KBM-7 (cell line): Measurements from ENCODE around the gene GRB7.
"Not testable (repeated sequence)": the region's sequence is repeated elsewhere in the genome, so short reads cannot be mapped to it uniquely, and the experiment has no call there.

Source experiments
- DNase-seq: peaks from one replicate; pipeline ENCODE4 v3.0.0-alpha.2; 2015
- in situ Hi-C: fragments of 300-500 bp; cut with MboI; formaldehyde crosslinking; loops from 2 replicates; pipeline ENCODE4 v1.14.3; 2020; ENCODE audit warnings: low sequenced_read_pairs, low pct_unique_long_range_greater_than_20kb, mixed read lengths

Gene GRB7

DNA sequence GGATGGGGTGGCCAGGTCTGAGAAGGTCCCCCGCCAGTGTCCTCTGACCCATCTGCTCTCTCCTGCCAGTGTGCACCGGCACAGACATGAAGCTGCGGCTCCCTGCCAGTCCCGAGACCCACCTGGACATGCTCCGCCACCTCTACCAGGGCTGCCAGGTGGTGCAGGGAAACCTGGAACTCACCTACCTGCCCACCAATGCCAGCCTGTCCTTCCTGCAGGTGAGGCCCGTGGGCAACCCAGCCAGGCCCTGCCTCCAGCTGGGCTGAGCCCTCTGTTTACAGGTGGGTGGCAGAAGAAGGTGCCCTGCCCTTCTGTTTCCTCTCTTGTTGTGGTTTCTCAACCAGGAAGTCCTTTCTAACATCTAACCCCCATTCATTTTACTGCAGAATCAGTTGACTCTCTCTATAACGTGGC, 30.8 kb upstream of the GRB7 start:
- in situ Hi-C loops, result no loop called here
- no peak for DNase-seq

GRCh38 chr17:39709319-39709997, 28.3 kb upstream of the GRB7 start:
- in situ Hi-C loops, result no loop called here
- no peak for DNase-seq

DNA sequence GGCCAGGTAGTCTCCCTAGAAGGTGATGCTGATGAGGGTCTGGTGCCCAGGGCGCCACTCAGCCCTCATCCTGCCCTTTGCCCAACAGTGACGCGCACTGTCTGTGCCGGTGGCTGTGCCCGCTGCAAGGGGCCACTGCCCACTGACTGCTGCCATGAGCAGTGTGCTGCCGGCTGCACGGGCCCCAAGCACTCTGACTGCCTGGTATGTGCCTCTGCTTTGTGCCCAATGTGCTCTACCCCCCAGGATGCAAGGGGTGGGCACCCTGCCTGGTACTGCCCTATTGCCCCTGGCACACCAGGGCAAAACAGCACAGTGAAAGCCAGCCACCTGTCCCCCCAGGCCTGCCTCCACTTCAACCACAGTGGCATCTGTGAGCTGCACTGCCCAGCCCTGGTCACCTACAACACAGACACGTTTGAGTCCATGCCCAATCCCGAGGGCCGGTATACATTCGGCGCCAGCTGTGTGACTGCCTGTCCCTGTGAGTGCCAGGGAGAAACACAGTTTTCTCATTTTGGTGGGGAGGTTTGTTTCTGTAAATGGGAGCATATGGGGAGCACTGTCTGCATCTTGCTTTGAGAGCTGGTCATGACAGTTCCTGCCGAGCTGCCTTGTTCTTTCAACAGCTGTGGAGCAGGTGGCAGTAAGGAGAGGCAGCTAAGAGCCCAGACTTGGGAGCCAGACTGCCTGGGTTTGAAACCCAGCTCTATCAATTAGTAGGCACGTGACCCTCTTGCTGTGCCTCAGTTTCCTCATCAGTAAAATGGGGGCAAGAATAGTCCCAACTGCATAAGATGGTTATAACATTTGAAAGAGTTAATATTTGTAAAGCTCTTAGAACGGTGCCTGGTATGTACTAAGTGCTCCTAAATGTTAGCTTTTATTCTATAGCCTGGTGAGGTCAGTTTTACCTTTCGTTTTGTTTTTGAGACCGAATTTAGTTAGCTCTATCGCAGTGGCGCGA, 27.5 kb upstream of the GRB7 start:
- in situ Hi-C loops, result no loop called here
- DNase-seq, result no peak

DNA sequence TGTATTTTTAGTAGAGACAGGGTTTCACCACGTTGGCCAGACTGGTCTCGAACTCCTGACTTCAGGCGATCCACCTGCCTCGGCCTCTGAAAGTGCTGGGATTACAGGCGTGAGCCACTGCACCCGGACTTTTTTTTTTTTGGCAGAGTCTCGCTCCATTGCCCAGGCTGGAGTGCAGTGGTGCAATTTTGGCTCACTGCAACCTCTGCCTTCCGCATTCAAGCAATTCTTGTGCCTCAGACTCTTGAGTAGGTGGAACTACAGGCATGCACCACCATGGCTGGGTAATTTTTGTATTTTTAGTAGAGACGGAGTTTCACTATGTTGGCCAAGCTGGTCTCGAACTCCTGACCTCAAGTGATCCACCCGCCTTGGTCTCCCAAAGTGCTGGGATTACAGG, 26.7 kb upstream of the GRB7 start:
- in situ Hi-C loops, DNase-seq: not testable (repeated sequence)

DNA sequence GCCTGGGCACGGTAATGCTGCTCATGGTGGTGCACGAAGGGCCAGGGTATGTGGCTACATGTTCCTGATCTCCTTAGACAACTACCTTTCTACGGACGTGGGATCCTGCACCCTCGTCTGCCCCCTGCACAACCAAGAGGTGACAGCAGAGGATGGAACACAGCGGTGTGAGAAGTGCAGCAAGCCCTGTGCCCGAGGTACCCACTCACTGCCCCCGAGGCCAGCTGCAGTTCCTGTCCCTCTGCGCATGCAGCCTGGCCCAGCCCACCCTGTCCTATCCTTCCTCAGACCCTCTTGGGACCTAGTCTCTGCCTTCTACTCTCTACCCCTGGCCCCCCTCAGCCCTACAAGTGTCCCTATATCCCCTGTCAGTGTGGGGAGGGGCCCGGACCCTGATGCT, 25.9 kb upstream of the GRB7 start:
- in situ Hi-C loops, result no loop called here
- no peak for DNase-seq

DNA sequence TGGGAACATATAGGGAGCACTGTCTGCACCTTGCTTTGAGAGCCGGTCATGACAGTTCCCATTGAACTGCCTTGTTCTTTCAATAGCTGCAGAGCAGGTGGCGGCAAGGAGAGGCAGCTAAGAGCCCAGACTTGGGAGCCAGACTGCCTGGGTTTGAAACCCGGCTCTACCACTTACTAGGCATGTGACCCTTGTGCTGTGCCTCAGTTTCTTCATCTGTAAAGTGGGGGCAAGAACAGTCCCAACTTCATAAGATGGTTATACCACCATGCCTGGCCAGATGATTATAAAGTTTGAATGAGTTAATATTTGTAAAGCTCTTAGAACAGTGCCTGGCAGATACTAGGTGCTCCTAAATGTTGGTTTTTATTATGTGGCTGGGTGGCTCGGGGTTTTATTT, 23.5 kb upstream of the GRB7 start:
- in situ Hi-C loops, result no loop called here
- no peak for DNase-seq

GRCh38 chr17:39715375-39716072, 22.2 kb upstream of the GRB7 start:
- in situ Hi-C loops, result no loop called here
- DNase-seq, result no peak

- in situ Hi-C loops, result no loop called here
- no peak for DNase-seq
These were observed 21.5 kb upstream of the GRB7 start for GRCh38 chr17:39716073-39716818.

DNA sequence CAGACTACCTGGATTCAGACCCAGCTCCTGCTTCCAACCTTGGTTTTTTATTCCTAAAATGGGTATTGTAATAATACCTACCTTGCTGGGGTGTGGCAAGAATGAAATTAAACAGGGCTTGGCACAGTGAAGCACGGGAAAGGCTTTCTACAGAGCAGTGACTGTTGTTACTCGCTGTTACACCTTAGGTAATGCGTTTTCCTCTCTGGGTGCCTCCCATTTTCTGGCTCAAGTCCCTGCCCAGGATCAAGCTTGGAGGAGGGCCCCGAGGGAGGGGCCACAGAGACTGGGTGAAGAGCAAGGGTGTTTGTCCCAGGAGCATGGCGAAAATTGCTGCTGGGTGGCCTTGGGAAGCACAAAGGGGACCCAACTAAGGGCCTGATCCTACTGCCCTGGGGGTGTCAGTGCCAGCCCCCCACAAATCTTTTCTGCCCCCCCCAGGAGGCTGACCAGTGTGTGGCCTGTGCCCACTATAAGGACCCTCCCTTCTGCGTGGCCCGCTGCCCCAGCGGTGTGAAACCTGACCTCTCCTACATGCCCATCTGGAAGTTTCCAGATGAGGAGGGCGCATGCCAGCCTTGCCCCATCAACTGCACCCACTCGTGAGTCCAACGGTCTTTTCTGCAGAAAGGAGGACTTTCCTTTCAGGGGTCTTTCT, 20.7 kb upstream of the GRB7 start:
- DNase-seq, result no peak
- in situ Hi-C loops, result no loop called here

- in situ Hi-C loops, result no loop called here
These were observed 20.1 kb upstream of the GRB7 start for GRCh38 chr17:39717660-39718059.

DNA sequence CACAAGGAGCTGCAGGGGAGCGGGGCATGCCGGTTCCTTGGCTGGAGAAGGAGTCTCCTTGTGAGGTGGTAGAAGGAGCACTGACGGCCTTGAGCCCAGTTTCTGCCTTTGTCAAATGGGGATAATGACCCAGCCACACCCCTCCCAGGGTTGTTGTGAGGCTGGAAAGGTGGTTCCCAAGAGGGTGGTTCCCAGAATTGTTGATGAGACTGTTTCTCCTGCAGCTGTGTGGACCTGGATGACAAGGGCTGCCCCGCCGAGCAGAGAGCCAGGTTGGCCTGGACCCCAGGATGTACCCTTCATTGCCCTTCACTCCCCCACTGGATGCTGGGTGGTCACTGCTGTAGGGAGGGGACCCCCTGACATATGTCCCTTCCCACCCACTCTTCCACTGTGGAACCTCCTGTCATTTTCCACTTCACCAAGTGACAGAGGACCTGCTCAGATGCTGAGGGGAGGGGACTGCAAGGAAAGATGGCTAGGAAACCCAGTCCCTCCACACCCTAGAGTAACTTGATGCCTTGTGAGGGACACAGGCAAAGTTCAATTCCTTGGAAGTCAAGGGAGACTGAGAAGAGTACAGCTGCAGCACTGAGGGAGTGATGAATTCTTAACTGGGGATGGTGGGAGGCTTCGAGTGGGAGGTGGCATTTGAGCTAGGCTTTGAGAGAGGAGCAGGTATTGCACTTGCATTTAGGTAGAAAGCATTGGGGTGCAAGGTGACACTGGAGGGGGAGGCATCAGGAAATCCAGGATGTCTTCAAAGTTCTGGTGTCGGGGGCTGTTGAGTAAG, 18.0 kb upstream of the GRB7 start:
- DNase-seq, result no peak
- in situ Hi-C loops, result no loop called here

More at GRCh38 chr17:39717660-39718059, 20.1 kb upstream of the GRB7 start:
- DNase-seq, result no peak

- DNase-seq, result no peak
- in situ Hi-C loops, result no loop called here
These were observed 15.6 kb upstream of the GRB7 start for GRCh38 chr17:39722104-39722503.

DNA sequence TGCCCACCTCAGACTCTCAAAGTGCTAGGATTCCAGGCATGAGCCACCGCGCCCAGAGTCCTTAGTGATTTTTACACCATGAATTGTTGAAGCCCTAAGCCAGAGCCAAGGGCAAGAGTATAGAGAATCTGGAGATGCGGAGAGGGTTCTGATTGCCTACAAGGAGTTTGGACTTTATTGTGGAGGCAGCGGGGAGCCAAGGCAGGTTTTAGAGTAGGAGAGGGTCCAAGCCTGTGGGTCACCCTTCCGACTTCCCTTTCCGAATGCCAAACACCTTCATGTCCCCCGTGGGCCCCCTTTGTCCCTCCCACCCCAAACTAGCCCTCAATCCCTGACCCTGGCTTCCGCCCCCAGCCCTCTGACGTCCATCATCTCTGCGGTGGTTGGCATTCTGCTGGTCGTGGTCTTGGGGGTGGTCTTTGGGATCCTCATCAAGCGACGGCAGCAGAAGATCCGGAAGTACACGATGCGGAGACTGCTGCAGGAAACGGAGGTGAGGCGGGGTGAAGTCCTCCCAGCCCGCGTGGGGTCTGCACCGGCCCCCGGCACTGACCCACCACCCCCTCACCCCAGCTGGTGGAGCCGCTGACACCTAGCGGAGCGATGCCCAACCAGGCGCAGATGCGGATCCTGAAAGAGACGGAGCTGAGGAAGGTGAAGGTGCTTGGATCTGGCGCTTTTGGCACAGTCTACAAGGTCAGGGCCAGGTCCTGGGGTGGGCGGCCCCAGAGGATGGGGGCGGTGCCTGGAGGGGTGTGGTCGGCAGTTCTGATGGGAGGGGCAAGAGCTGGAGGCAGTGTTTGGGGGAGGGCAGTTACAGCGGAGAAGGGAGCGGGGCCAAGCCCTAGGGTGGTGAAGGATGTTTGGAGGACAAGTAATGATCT, 14.5 kb upstream of the GRB7 start:
- peak; percentile 7 for DNase-seq
- in situ Hi-C loops, result no loop called here

GRCh38 chr17:39724731-39725130, 13.0 kb upstream of the GRB7 start:
- in situ Hi-C loops, result no loop called here
- DNase-seq, result no peak

GRCh38 chr17:39725923-39726322, 11.8 kb upstream of the GRB7 start:
- in situ Hi-C loops, DNase-seq: not testable (repeated sequence)

GRCh38 chr17:39726617-39727016, 11.1 kb upstream of the GRB7 start:
- DNase-seq, result no peak
- in situ Hi-C loops, result no loop called here

DNA sequence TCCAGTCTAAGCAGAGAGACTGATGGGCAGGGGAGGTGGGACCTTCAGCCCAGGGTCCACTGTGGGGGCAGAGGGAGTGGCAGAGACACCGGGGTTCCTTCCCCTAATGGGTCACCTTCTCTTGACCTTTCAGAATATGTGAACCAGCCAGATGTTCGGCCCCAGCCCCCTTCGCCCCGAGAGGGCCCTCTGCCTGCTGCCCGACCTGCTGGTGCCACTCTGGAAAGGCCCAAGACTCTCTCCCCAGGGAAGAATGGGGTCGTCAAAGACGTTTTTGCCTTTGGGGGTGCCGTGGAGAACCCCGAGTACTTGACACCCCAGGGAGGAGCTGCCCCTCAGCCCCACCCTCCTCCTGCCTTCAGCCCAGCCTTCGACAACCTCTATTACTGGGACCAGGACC, 10.2 kb upstream of the GRB7 start:
- in situ Hi-C loops, result no loop called here
- DNase-seq, result no peak
